ENCODE results near the gene CDC7. TPM values are rescaled to one million over a fixed set of nuclear protein-coding genes. Genes with fewer than 3 reads are reported as not detected.

The CDC7 gene
- polyA plus RNA-seq, 1 of the 3 experiments (the other 2 are of a cell fraction), result 2.6 TPM

- H3K27ac ChIP-seq (ENCODE audit: low read depth in 2 of 2, low read length in 1 of 2), result no peak overlapping the region
- CTCF ChIA-PET, result interaction anchor here (1.3 to 4.4 kb wide), 2 partner anchors 11 to 362 kb away, joined by 3 to 16 read pairs; no protein-coding TSS in a partner anchor
- no peaks in the 10 kb centered on the region for H3K4me1 ChIP-seq (ENCODE audit: control insufficient read depth in 1 of 2, insufficient read depth in 2 of 2, low read depth in 1 of 2, low read length in 1 of 2)
- no peak overlapping the region for H2AFZ ChIP-seq (ENCODE audit: low read depth)
- no peaks in the 10 kb centered on the region for H3K9me3 ChIP-seq
- POLR2A ChIA-PET, result no interaction called here
- no peaks in the 10 kb centered on the region for H3F3A ChIP-seq (replicated peaks; ENCODE audit: insufficient read depth)
- H3K9me2 ChIP-seq, result no peaks in the 10 kb centered on the region
- no peaks in the 10 kb centered on the region for H4K20me1 ChIP-seq (ENCODE audit: insufficient read depth)
- no peak overlapping the region for H3K4me3 ChIP-seq (ENCODE audit: low read depth in 2 of 2, low read length in 1 of 2)
- 86% methylated on average over 1 of the region's 1 CpG for WGBS (ENCODE audit: low lambda C conversion rate)
- TF ChIP-seq REST (IDR thresholded peaks at IDR 0.05; ENCODE audit: low read depth, low read length), result no peak
- no peak for TF ChIP-seq TEAD4 (IDR thresholded peaks at IDR 0.05; ENCODE audit: borderline replicate concordance, insufficient read depth)
- no peak for TF ChIP-seq FOSL2 (IDR thresholded peaks at IDR 0.05; ENCODE audit: borderline replicate concordance, low read depth)
- TF ChIP-seq TCF12 (IDR thresholded peaks at IDR 0.05), result no peak
- TF ChIP-seq MEF2A (IDR thresholded peaks at IDR 0.05; ENCODE audit: borderline replicate concordance, low read depth), result no peak
- no peak for TF ChIP-seq SIN3A (IDR thresholded peaks at IDR 0.05; ENCODE audit: borderline replicate concordance, low read depth, low read length)
- no peak for TF ChIP-seq SMC3 (IDR thresholded peaks at IDR 0.05; ENCODE audit: low read depth, low read length)
- no peak for DNase-seq
- H3K79me2 ChIP-seq (ENCODE audit: insufficient read depth), result no peaks in the 10 kb centered on the region
- no peak overlapping the region for H3K9ac ChIP-seq
- H3K4me2 ChIP-seq, result no peak overlapping the region
- H3K27me3 ChIP-seq (ENCODE audit: insufficient read depth), result no peaks in the 10 kb centered on the region
- no peaks in the 10 kb centered on the region for H3K36me3 ChIP-seq (replicated peaks in 1 of 2; ENCODE audit: control insufficient read depth in 1 of 2, insufficient read depth in 2 of 2, low read length in 1 of 2)
Measured at GRCh38 chr1:91523482-91523881, 22.8 kb downstream of the CDC7 start.

- no peak overlapping the region for H3K4me2 ChIP-seq
- no peak overlapping the region for H3K27ac ChIP-seq (ENCODE audit: low read depth in 2 of 2, low read length in 1 of 2)
- H4K20me1 ChIP-seq (ENCODE audit: insufficient read depth), result no peaks in the 10 kb centered on the region
- no peak overlapping the region for H2AFZ ChIP-seq (ENCODE audit: low read depth)
- H3K4me1 ChIP-seq (ENCODE audit: control insufficient read depth in 1 of 2, insufficient read depth in 2 of 2, low read depth in 1 of 2, low read length in 1 of 2), result no peaks in the 10 kb centered on the region
- no peaks in the 10 kb centered on the region for H3K36me3 ChIP-seq (replicated peaks in 1 of 2; ENCODE audit: control insufficient read depth in 1 of 2, insufficient read depth in 2 of 2, low read length in 1 of 2)
- H3K9ac ChIP-seq, result no peak overlapping the region
- 93% methylated on average over 5 of the region's 5 CpGs for WGBS (ENCODE audit: low lambda C conversion rate)
- no peak overlapping the region for H3K4me3 ChIP-seq (ENCODE audit: low read depth in 2 of 2, low read length in 1 of 2)
- H3F3A ChIP-seq (replicated peaks; ENCODE audit: insufficient read depth), result no peaks in the 10 kb centered on the region
- no peaks in the 10 kb centered on the region for H3K9me3 ChIP-seq
- ChIA-PET POLR2A (no interaction called here), CTCF (interaction anchor here (1.1 to 1.4 kb wide), 3 partner anchors 15 to 122 kb away, joined by 3 to 5 read pairs (median 3); partner anchors contain the start of gene HFM1)
- no peak for DNase-seq
- no peaks in the 10 kb centered on the region for H3K27me3 ChIP-seq (ENCODE audit: insufficient read depth)
- H3K79me2 ChIP-seq (ENCODE audit: insufficient read depth), result no peaks in the 10 kb centered on the region
- H3K9me2 ChIP-seq, result no peaks in the 10 kb centered on the region
- TF ChIP-seq ELF1 (IDR thresholded peaks at IDR 0.05) (no peak), FOXJ3 (CRISPR knock-in tag; IDR thresholded peaks at IDR 0.05) (no peak), MEF2A (IDR thresholded peaks at IDR 0.05; ENCODE audit: borderline replicate concordance, low read depth) (no peak), USF2 (IDR thresholded peaks at IDR 0.05; ENCODE audit: borderline replicate concordance, low read depth, low read length) (no peak), RXRA (IDR thresholded peaks at IDR 0.05; ENCODE audit: borderline replicate concordance, low read depth) (no peak), IRF3 (IDR thresholded peaks at IDR 0.05; ENCODE audit: low read depth, low read length) (no peak), PBX3 (IDR thresholded peaks at IDR 0.05) (no peak), REST (IDR thresholded peaks at IDR 0.05; ENCODE audit: low read depth, low read length) (no peak), SMC3 (IDR thresholded peaks at IDR 0.05; ENCODE audit: low read depth, low read length) (no peak), POLR2AphosphoS5 (IDR thresholded peaks at IDR 0.05; ENCODE audit: low read depth, low read length) (no peak), TAF1 (IDR thresholded peaks at IDR 0.05; ENCODE audit: borderline replicate concordance, low read depth, low read length) (no peak), FOXM1 (IDR thresholded peaks at IDR 0.05; ENCODE audit: low read depth) (no peak), EZH2phosphoT487 (IDR thresholded peaks at IDR 0.05; ENCODE audit: borderline replicate concordance, low read depth) (no peak)
Measured at GRCh38 chr1:91526496-91526895, 25.8 kb downstream of the CDC7 start.

Measured in SK-N-SH (cell line).